Coronary artery (tissue), 2 donors: ENCODE data around the gene ARHGAP20.

ENCODE experiments used
- DNase-seq: peaks from one replicate; pipeline ENCODE4 v3.0.0-alpha.2; 2017; ENCODE audit warnings: low spot score
- H3K27ac ChIP-seq, 2 donors: fragments of 200-600 bp; sonication (generic); one replicate each; pipeline ENCODE4 v1.5.1; 2016 to 2019
- H3K4me3 ChIP-seq: fragments of 200-600 bp; sonication (generic); 2 replicates; pipeline ENCODE4 v1.5.1; 2016; ENCODE audit warnings: mild to moderate bottlenecking, moderate library complexity
- CTCF ChIP-seq: fragments of 200-600 bp; sonication (generic); IDR thresholded peaks from one replicate; pipeline ENCODE4 v1.5.1; 2019; ENCODE audit warnings: antibody characterized with exemption

ARHGAP20 gene

GRCh38 chr11:110755941-110756340 lies 43.7 kb upstream of the ARHGAP20 start:
- no peak for TF ChIP-seq CTCF
- H3K4me3 ChIP-seq: no peak overlapping the region
- no peak for DNase-seq
- no peak overlapping the region for H3K27ac ChIP-seq

- H3K4me3 ChIP-seq: no peak overlapping the region
- no peak overlapping the region for H3K27ac ChIP-seq
- no peak for TF ChIP-seq CTCF
- no peak for DNase-seq
These were observed 40.7 kb upstream of the ARHGAP20 start for GRCh38 chr11:110752890-110753289.

GRCh38 chr11:110750100-110750499 lies 37.9 kb upstream of the ARHGAP20 start:
- no peak for TF ChIP-seq CTCF
- Histone ChIP-seq H3K27ac (no peak overlapping the region), H3K4me3 (no peak overlapping the region)
- no peak for DNase-seq

GRCh38 chr11:110747531-110747930 lies 35.3 kb upstream of the ARHGAP20 start:
- Histone ChIP-seq H3K4me3 (no peak overlapping the region), H3K27ac (no peak overlapping the region)
- no peak for DNase-seq
- TF ChIP-seq CTCF: no peak

- Histone ChIP-seq H3K4me3 (no peak overlapping the region), H3K27ac (no peak overlapping the region)
- no peak for TF ChIP-seq CTCF
- no peak for DNase-seq
These were observed 26.4 kb upstream of the ARHGAP20 start for GRCh38 chr11:110738641-110739040.

GRCh38 chr11:110737593-110737992 lies 25.4 kb upstream of the ARHGAP20 start:
- Histone ChIP-seq H3K27ac (no peak overlapping the region), H3K4me3 (no peak overlapping the region)
- no peak for DNase-seq
- TF ChIP-seq CTCF: no peak

- H3K27ac ChIP-seq: no peak overlapping the region
- TF ChIP-seq CTCF: no peak
- no peak for DNase-seq
- no peak overlapping the region for H3K4me3 ChIP-seq
These were observed 23.9 kb upstream of the ARHGAP20 start for GRCh38 chr11:110736171-110736553.
